Endodermal cell (in vitro differentiated cells): ENCODE results near the gene KCNJ18. TPM values are rescaled to one million over a fixed set of nuclear protein-coding genes. Genes with fewer than 3 reads are reported as not detected.
"Not testable (repeated sequence)": the region's sequence is repeated elsewhere in the genome, so short reads cannot be mapped to it uniquely, and the experiment has no call there.

Source experiments
- DNase-seq: peaks from one replicate; pipeline ENCODE4 v3.0.0-alpha.2; 2017
- H3K27ac ChIP-seq: 2 replicates; pipeline ENCODE4 v1.5.1; 2013; ENCODE audit warnings: mild to moderate bottlenecking, low read depth, low read length, moderate library complexity
- H3K27me3 ChIP-seq: 2 replicates; pipeline ENCODE4 v1.6.1; 2013; ENCODE audit warnings: mild to moderate bottlenecking, low read length, moderate library complexity; ENCODE audit not compliant: insufficient read depth, control insufficient read depth, poor library complexity, severe bottlenecking
- H3K36me3 ChIP-seq: 2 replicates; pipeline ENCODE4 v1.7.0; 2013; ENCODE audit warnings: mild to moderate bottlenecking, low read length, moderate library complexity; ENCODE audit not compliant: control insufficient read depth, insufficient read depth
- H3K4me1 ChIP-seq: one replicate; pipeline ENCODE4 v1.7.0; 2013; ENCODE audit warnings: low read length; ENCODE audit not compliant: control insufficient read depth, insufficient read depth
- H3K4me3 ChIP-seq: 2 replicates; pipeline ENCODE4 v1.5.1; 2013; ENCODE audit warnings: mild to moderate bottlenecking, low read length, moderate library complexity
- H3K9ac ChIP-seq: 2 replicates; pipeline ENCODE4 v1.6.1; 2013; ENCODE audit warnings: mild to moderate bottlenecking, low read length, moderate library complexity; ENCODE audit not compliant: poor library complexity, severe bottlenecking; ENCODE audit errors: extremely low read depth
- H3K9me3 ChIP-seq: 2 replicates; pipeline ENCODE4 v1.6.1; 2013; ENCODE audit warnings: mild to moderate bottlenecking, low read length, moderate library complexity; ENCODE audit not compliant: control insufficient read depth
- H3K27ac Mint-ChIP-seq: 2 replicates; pipeline ENCODE4 v1.8.0; 2020; ENCODE audit warnings: mixed read lengths
- H3K27me3 Mint-ChIP-seq: 2 replicates; pipeline ENCODE4 v1.8.0; 2021; ENCODE audit warnings: mild to moderate bottlenecking, mixed read lengths; ENCODE audit not compliant: insufficient read depth
- H3K36me3 Mint-ChIP-seq: 2 replicates; pipeline ENCODE4 v1.8.0; 2020; ENCODE audit warnings: low read depth, mixed read lengths
- H3K4me1 Mint-ChIP-seq: 2 replicates; pipeline ENCODE4 v1.8.0; 2020; ENCODE audit warnings: mixed read lengths
- H3K4me3 Mint-ChIP-seq: 2 replicates; pipeline ENCODE4 v1.8.0; 2020; ENCODE audit warnings: mild to moderate bottlenecking, moderate library complexity, mixed read lengths
- H3K9me3 Mint-ChIP-seq: 2 replicates; pipeline ENCODE4 v1.8.0; 2020; ENCODE audit warnings: mild to moderate bottlenecking, mixed read lengths
- WGBS, 2 experiments: methylation state at CpG; one replicate each; pipeline versions ENCODE4 v1.1.5 to v1.1.7; 2013; ENCODE audit warnings: missing lambda C conversion rate in 2 of 2, mixed read lengths in 1 of 2; ENCODE audit not compliant: insufficient coverage in 1 of 2, insufficient read length in 1 of 2; 5-methylcytosine and 5-hydroxymethylcytosine counted together
- total RNA-seq, 2 donors: library from RNA; stranded (reverse); fragmentation: NEBNext Ultra II Directional in 1 of 2; extraction: Animal tissue kit (Norgen Biotek cat#: 25700) in 1 of 2; gene quantifications; 2 replicates in 1 of 2; 3 replicates in 1 of 2; pipeline ENCODE4 v1.2.1, GENCODE V29; 2021
- TF ChIP-seq, protein P1 (sequence below): fragments of 200-600 bp; sonication (generic); conservative IDR thresholded peaks from 2 replicates; pipeline ENCODE4 v1.5.0; 2021; ENCODE audit warnings: antibody characterized with exemption, mild to moderate bottlenecking

Gene KCNJ18
- total RNA-seq, 2 donors from 2014 or later = not detected

DNA sequence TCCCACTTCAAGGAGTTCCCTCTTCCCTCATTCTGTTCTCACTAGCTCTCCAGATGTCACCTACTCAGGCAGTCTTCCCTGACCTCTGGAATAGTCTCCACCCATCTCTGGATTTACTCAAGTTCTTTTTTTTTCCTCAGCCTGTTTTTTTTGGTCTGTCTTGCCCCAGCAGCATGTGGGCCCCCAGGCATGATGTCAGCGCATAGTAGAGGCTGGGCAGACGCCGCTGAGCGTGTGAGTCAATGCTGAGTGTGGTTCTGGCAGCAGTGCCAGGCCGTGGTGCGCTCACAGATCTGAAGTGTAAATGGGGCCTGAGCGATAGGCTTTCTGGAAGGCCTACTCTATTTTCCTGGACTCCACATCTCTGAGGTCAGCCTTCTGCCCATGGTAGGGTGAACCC is 2.7 kb upstream of the KCNJ18 start:
- Histone ChIP-seq H3K36me3 (no peaks in the 10 kb centered on the region), H3K27ac (no peak overlapping the region), H3K27me3 (no peaks in the 10 kb centered on the region), H3K9me3 (peaks cover 8% of the 10 kb centered on the region), H3K9ac (no peak overlapping the region), H3K4me3 (no peak overlapping the region), H3K4me1 (no peaks in the 10 kb centered on the region)
- H3K27ac Mint-ChIP-seq = no peak overlapping the region
- 81 to 100% methylated on average over 1 to 7 of the region's 7 CpGs for WGBS, 2 experiments
- H3K27me3 Mint-ChIP-seq = no peaks in the 10 kb centered on the region
- DNase-seq = no peak
- peaks cover 2% of the 10 kb centered on the region for H3K36me3 Mint-ChIP-seq
- no peaks in the 10 kb centered on the region for H3K4me1 Mint-ChIP-seq
- TF ChIP-seq, protein P1, sequence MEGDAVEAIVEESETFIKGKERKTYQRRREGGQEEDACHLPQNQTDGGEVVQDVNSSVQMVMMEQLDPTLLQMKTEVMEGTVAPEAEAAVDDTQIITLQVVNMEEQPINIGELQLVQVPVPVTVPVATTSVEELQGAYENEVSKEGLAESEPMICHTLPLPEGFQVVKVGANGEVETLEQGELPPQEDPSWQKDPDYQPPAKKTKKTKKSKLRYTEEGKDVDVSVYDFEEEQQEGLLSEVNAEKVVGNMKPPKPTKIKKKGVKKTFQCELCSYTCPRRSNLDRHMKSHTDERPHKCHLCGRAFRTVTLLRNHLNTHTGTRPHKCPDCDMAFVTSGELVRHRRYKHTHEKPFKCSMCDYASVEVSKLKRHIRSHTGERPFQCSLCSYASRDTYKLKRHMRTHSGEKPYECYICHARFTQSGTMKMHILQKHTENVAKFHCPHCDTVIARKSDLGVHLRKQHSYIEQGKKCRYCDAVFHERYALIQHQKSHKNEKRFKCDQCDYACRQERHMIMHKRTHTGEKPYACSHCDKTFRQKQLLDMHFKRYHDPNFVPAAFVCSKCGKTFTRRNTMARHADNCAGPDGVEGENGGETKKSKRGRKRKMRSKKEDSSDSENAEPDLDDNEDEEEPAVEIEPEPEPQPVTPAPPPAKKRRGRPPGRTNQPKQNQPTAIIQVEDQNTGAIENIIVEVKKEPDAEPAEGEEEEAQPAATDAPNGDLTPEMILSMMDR = no peak
- H3K4me3 Mint-ChIP-seq = no peak overlapping the region
- H3K9me3 Mint-ChIP-seq = peaks cover 86% of the 10 kb centered on the region

DNA sequence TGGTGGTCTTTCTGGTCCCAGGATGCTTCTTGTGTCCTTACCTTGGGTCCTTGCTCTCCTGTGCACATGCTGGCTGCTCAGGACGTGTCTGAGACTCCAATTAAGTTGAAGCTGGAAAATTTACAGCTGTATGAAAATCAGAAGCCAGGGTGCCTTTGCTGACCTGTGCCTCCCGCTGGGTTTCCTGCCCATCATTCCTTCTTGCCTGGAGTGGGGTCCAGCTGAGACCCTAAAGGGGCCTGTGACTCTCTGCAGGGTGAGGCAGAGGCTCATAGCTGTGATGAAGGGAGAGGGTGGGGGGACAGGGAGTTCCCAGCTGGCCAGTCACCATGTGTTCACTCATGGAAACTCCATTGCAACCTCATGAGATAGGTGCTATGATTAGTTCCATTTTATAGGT is 1.5 kb upstream of the KCNJ18 start:
- not testable (repeated sequence) for H3K9me3 ChIP-seq, H3K4me3 ChIP-seq, H3K4me3 Mint-ChIP-seq, H3K4me1 ChIP-seq, H3K36me3 ChIP-seq, H3K27me3 Mint-ChIP-seq, H3K27ac Mint-ChIP-seq, H3K4me1 Mint-ChIP-seq, H3K9ac ChIP-seq, H3K27ac ChIP-seq, H3K36me3 Mint-ChIP-seq, DNase-seq, H3K27me3 ChIP-seq
- peaks cover 89% of the 10 kb centered on the region for H3K9me3 Mint-ChIP-seq
- WGBS, 2 experiments = 46 to 50% methylated on average over 1 to 2 of the region's 2 CpGs

DNA sequence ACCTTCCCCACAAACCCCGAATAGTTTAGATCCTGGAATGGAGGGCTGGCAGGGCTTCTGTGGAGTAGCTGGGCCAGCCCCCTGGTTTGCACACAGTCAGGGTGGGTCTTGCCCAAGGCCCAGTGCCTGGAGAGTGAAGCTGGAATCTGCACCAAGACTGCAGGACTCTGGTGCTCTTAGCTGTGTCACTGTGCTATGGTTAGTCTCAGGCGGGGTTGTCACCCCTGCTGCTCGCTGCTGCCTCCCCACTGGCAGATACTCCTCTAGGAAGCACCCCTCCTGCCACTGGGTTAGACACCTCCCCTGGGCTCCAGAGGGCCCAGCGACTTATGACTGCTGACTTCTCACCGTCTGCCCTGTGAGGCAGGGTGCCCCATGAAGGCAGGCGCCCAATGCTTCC is 842 bp upstream of the KCNJ18 start:
- H3K4me3 ChIP-seq, H3K4me3 Mint-ChIP-seq, H3K27ac Mint-ChIP-seq, H3K9me3 ChIP-seq, H3K4me1 Mint-ChIP-seq, H3K9ac ChIP-seq, DNase-seq, H3K27me3 ChIP-seq, H3K27ac ChIP-seq, H3K36me3 Mint-ChIP-seq, H3K4me1 ChIP-seq, H3K27me3 Mint-ChIP-seq, H3K36me3 ChIP-seq: not testable (repeated sequence)
- 82% methylated on average over 4 of the region's 6 CpGs; no CpG with 5 or more reads in 1 of the 2 experiments for WGBS, 2 experiments
- peaks cover 88% of the 10 kb centered on the region for H3K9me3 Mint-ChIP-seq

DNA sequence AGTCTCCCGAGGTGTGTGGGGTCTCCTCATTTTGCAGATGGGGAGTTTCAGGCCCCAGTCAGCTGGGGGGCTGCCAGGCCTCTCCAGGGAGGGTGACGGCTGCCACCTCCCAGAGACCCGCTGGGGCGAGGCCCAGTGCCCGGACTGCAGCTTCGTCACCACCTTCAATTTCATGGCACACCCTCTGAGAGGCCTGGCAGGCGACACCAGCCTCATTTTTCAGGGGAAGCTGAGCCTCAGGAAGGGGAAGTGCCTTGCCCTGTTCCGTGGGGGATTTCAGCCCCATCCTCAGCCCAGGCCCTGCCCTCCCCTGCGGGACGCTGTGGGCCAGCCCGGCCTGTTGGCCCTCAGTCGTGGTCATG is 362 bp downstream of the KCNJ18 start:
- 56 to 87% methylated on average over 6 to 10 of the region's 12 CpGs for WGBS, 2 experiments
- not testable (repeated sequence) for H3K27ac ChIP-seq, H3K27me3 ChIP-seq, DNase-seq, H3K27ac Mint-ChIP-seq, H3K4me3 Mint-ChIP-seq, H3K27me3 Mint-ChIP-seq, H3K4me1 Mint-ChIP-seq, H3K9ac ChIP-seq, H3K36me3 ChIP-seq, H3K9me3 ChIP-seq, H3K36me3 Mint-ChIP-seq, H3K4me3 ChIP-seq, H3K4me1 ChIP-seq
- peaks cover 88% of the 10 kb centered on the region for H3K9me3 Mint-ChIP-seq

DNA sequence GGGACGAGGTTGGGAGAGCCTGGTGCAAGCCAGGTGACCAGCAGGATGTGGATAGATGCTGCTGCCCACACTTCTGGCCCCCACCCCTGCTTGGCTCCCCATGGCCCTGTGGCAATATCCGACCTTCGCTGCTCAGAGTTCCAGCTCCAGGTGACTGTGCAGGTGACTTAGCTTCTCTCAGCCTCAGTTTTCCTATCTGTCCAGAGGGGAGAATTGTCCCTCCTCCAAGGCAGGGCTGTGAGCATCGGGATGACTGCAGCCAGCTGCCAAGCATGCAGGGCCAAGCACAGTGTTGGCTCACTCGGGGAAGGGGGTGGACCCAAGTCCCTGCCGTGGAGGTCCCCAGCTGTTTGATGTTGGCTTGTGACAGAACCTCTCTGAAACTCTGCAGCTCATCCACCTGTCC is 1.1 kb downstream of the KCNJ18 start:
- H3K9ac ChIP-seq, H3K4me1 Mint-ChIP-seq, H3K27me3 ChIP-seq, H3K27ac Mint-ChIP-seq, H3K9me3 ChIP-seq, DNase-seq, H3K27ac ChIP-seq, H3K4me1 ChIP-seq, H3K4me3 Mint-ChIP-seq, H3K27me3 Mint-ChIP-seq, H3K36me3 ChIP-seq, H3K36me3 Mint-ChIP-seq, H3K4me3 ChIP-seq: not testable (repeated sequence)
- WGBS, 2 experiments = 14 to 63% methylated on average over 1 to 6 of the region's 6 CpGs
- peaks cover 86% of the 10 kb centered on the region for H3K9me3 Mint-ChIP-seq

DNA sequence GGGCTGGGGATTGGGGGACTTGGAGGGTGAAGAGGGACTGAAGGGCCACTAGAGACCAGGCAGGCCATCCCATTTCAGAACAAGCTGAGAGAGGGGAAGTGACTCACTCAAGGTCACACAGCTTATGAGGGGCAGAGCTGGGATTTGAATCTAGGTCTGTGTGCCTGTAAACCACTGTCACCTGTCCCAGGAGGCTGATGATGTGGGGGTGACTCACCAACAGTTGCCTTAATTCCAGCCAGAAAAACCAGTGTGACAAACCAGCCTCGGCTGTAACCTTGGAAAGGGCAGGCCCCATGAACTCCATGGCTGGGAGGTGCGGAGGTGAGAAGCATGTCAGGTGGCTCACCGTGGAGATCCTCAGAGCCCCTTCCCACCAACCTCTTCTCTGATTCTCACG is 1.6 kb downstream of the KCNJ18 start:
- H3K36me3 ChIP-seq, H3K4me3 ChIP-seq, H3K4me3 Mint-ChIP-seq, H3K27me3 Mint-ChIP-seq, H3K9ac ChIP-seq, H3K4me1 ChIP-seq, H3K9me3 ChIP-seq, DNase-seq, H3K27ac Mint-ChIP-seq, H3K36me3 Mint-ChIP-seq, H3K27ac ChIP-seq, H3K27me3 ChIP-seq, H3K4me1 Mint-ChIP-seq: not testable (repeated sequence)
- H3K9me3 Mint-ChIP-seq = peaks cover 84% of the 10 kb centered on the region
- 56% methylated on average over 1 of the region's 4 CpGs; no CpG with 5 or more reads in 1 of the 2 experiments for WGBS, 2 experiments

DNA sequence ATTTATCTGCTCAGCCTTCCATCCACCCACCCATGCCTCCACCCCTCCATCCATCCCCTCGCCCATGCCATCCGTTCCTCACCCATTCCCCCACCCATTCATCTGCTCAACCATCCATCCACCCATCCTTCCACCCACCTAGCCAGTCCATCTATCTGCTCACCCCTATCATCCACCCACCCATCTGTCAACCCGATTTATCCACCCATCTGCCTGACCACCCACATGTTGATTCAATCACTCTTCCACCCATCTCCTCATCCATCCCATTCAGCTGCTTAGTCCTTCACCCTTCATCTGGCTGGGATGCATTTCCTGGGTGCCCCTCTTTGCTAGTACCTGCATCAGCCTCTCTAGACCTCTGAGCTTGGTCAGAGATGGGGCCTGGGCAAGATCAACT is 3.9 kb downstream of the KCNJ18 start:
- H3K36me3 ChIP-seq, H3K27me3 ChIP-seq, DNase-seq, H3K9ac ChIP-seq, H3K4me1 ChIP-seq, H3K27me3 Mint-ChIP-seq, H3K4me3 Mint-ChIP-seq, H3K4me1 Mint-ChIP-seq, H3K27ac Mint-ChIP-seq, H3K9me3 ChIP-seq, H3K4me3 ChIP-seq, H3K27ac ChIP-seq, H3K36me3 Mint-ChIP-seq: not testable (repeated sequence)
- WGBS, 2 experiments = 80 to 89% methylated on average over 1 to 2 of the region's 3 CpGs
- H3K9me3 Mint-ChIP-seq = peaks cover 72% of the 10 kb centered on the region
